H9 (cell line): ENCODE results near the gene DTNA. TPM values are rescaled to one million over a fixed set of nuclear protein-coding genes. Genes with fewer than 3 reads are reported as not detected.

Source experiments
- DNase-seq: peaks from one replicate; pipeline ENCODE4 v3.0.0-alpha.2; 2017
- H2AFZ ChIP-seq: one replicate; pipeline ENCODE4 v1.6.1; 2013; ENCODE audit warnings: mild to moderate bottlenecking, low read length, control low read depth, moderate library complexity
- H2AK5ac ChIP-seq: 2 replicates; pipeline ENCODE4 v1.6.1; 2013; ENCODE audit warnings: low read length, control low read depth, mixed read lengths; ENCODE audit not compliant: insufficient read length
- H2BK120ac ChIP-seq: one replicate; pipeline ENCODE4 v1.6.1; 2013; ENCODE audit warnings: low read depth, mild to moderate bottlenecking, low read length, control low read depth, inconsistent platforms; ENCODE audit not compliant: poor library complexity, severe bottlenecking
- H2BK12ac ChIP-seq: 2 replicates; pipeline ENCODE4 v1.6.1; 2013; ENCODE audit warnings: low read length, control low read depth, mixed read lengths, low read depth; ENCODE audit not compliant: insufficient read length
- H2BK15ac ChIP-seq: 2 replicates; pipeline ENCODE4 v1.6.1; 2013; ENCODE audit warnings: low read depth, low read length, control low read depth
- H2BK20ac ChIP-seq: one replicate; pipeline ENCODE4 v1.6.1; 2013; ENCODE audit warnings: low read depth, mild to moderate bottlenecking, low read length, control low read depth, inconsistent platforms; ENCODE audit not compliant: poor library complexity, severe bottlenecking
- H2BK5ac ChIP-seq: 2 replicates; pipeline ENCODE4 v1.6.1; 2013; ENCODE audit warnings: low read length, control low read depth, mixed read lengths; ENCODE audit not compliant: insufficient read length
- H3K14ac ChIP-seq: 2 replicates; pipeline ENCODE4 v1.6.1; 2013; ENCODE audit warnings: low read length, control low read depth; ENCODE audit not compliant: insufficient read depth
- H3K18ac ChIP-seq: 2 replicates; pipeline ENCODE4 v1.6.1; 2013; ENCODE audit warnings: low read depth, mild to moderate bottlenecking, mixed read lengths, low read length, control low read depth; ENCODE audit not compliant: insufficient read length
- H3K23ac ChIP-seq: 2 replicates; pipeline ENCODE4 v1.6.1; 2013; ENCODE audit warnings: low read length, control low read depth, mixed read lengths, low read depth; ENCODE audit not compliant: insufficient read length
- H3K23me2 ChIP-seq: 2 replicates; pipeline ENCODE4 v1.6.1; 2013; ENCODE audit warnings: low read depth, mild to moderate bottlenecking, mixed read lengths, low read length, control low read depth; ENCODE audit not compliant: insufficient read length, poor library complexity, severe bottlenecking
- H3K27ac ChIP-seq: 2 replicates; pipeline ENCODE4 v1.5.1; 2013; ENCODE audit warnings: low read length, control low read depth, mixed read lengths, low read depth; ENCODE audit not compliant: insufficient read length
- H3K27me3 ChIP-seq: 2 replicates; pipeline ENCODE4 v1.6.1; 2013; ENCODE audit warnings: low read length, control low read depth, inconsistent platforms; ENCODE audit not compliant: insufficient read depth
- H3K4ac ChIP-seq: 2 replicates; pipeline ENCODE4 v1.6.1; 2013; ENCODE audit warnings: low read depth, mild to moderate bottlenecking, control low read depth, inconsistent platforms, low read length, moderate library complexity
- H3K4me1 ChIP-seq: 2 replicates; pipeline ENCODE4 v1.6.1; 2013; ENCODE audit warnings: low read length, control low read depth, inconsistent platforms; ENCODE audit not compliant: insufficient read depth
- H3K4me2 ChIP-seq: 2 replicates; pipeline ENCODE4 v1.6.1; 2013; ENCODE audit warnings: low read length, control low read depth, mixed read lengths; ENCODE audit not compliant: insufficient read length, insufficient read depth
- H3K56ac ChIP-seq: 2 replicates; pipeline ENCODE4 v1.6.1; 2013; ENCODE audit warnings: low read depth, mild to moderate bottlenecking, mixed read lengths, low read length, control low read depth; ENCODE audit not compliant: insufficient read length
- H3K79me1 ChIP-seq: 2 replicates; pipeline ENCODE4 v1.6.1; 2013; ENCODE audit warnings: low read depth, mild to moderate bottlenecking, moderate library complexity, low read length, control low read depth, inconsistent platforms; ENCODE audit not compliant: insufficient read depth, poor library complexity, severe bottlenecking
- H3K79me2 ChIP-seq: 2 replicates; pipeline ENCODE4 v1.6.1; 2013; ENCODE audit warnings: low read length, control low read depth, inconsistent platforms; ENCODE audit not compliant: insufficient read depth
- H3K9ac ChIP-seq: 2 replicates; pipeline ENCODE4 v1.6.1; 2013; ENCODE audit warnings: low read length, control low read depth, mixed read lengths; ENCODE audit not compliant: insufficient read length; ENCODE audit errors: extremely low read depth
- H3K9me3 ChIP-seq: one replicate; pipeline ENCODE4 v1.6.1; 2013; ENCODE audit warnings: low read depth, low read length, inconsistent platforms; ENCODE audit not compliant: control insufficient read depth
- H3T11ph ChIP-seq: one replicate; pipeline ENCODE4 v1.6.1; 2013; ENCODE audit warnings: mild to moderate bottlenecking, low read length, control low read depth, inconsistent platforms
- H4K20me1 ChIP-seq: one replicate; pipeline ENCODE4 v1.6.1; 2013; ENCODE audit not compliant: control insufficient read depth, insufficient read length, insufficient read depth
- H4K5ac ChIP-seq: 2 replicates; pipeline ENCODE4 v1.6.1; 2013; ENCODE audit warnings: low read depth, mild to moderate bottlenecking, mixed read lengths, low read length, control low read depth; ENCODE audit not compliant: insufficient read length
- H4K8ac ChIP-seq: replicated peaks from 2 replicates; pipeline ENCODE4 v1.6.1; 2013; ENCODE audit warnings: low read length, control low read depth, mixed read lengths, low read depth; ENCODE audit not compliant: insufficient read length
- H4K91ac ChIP-seq: 2 replicates; pipeline ENCODE4 v1.6.1; 2013; ENCODE audit warnings: low read depth, mild to moderate bottlenecking, moderate library complexity, mixed read lengths, low read length, control low read depth; ENCODE audit not compliant: insufficient read length
- H3K27ac Mint-ChIP-seq, 3 experiments: 2 replicates in 2 of 3; 3 replicates in 1 of 3; pipeline ENCODE4 v1.8.0; 2020 to 2021; ENCODE audit warnings: mixed read lengths in 3 of 3, mild to moderate bottlenecking in 1 of 3, moderate library complexity in 1 of 3
- H3K27me3 Mint-ChIP-seq: 2 replicates; pipeline ENCODE4 v1.8.0; 2021; ENCODE audit warnings: low read depth, mild to moderate bottlenecking, moderate library complexity, mixed read lengths
- H3K36me3 Mint-ChIP-seq, 3 experiments: 2 replicates in 2 of 3; 3 replicates in 1 of 3; pipeline ENCODE4 v1.8.0; 2020 to 2021; ENCODE audit warnings: low read depth in 3 of 3, mixed read lengths in 3 of 3; ENCODE audit not compliant: insufficient read depth in 1 of 3
- H3K4me1 Mint-ChIP-seq, 2 experiments: 2 replicates each; pipeline ENCODE4 v1.8.0; 2020; ENCODE audit warnings: mixed read lengths in 2 of 2
- H3K4me3 Mint-ChIP-seq, 2 experiments: 2 replicates in 1 of 2; 3 replicates in 1 of 2; pipeline ENCODE4 v1.8.0; 2020 to 2021; ENCODE audit warnings: mild to moderate bottlenecking in 2 of 2, mixed read lengths in 2 of 2, moderate library complexity in 1 of 2
- H3K9me3 Mint-ChIP-seq, 2 experiments: 2 replicates in 1 of 2; 3 replicates in 1 of 2; pipeline ENCODE4 v1.8.0; 2020; ENCODE audit warnings: mild to moderate bottlenecking in 2 of 2, mixed read lengths in 2 of 2, moderate library complexity in 1 of 2
- CTCF ChIP-seq: fragments of 200-600 bp; sonication (generic); conservative IDR thresholded peaks from 3 replicates; pipeline ENCODE4 v1.8.0; 2021; ENCODE audit warnings: antibody characterized with exemption, mild to moderate bottlenecking
- WGBS: extraction: QIAGEN DNeasy Blood & Tissue Kit; methylation state at CpG from one replicate; pipeline ENCODE4 v1.1.7; 2013; ENCODE audit warnings: missing lambda C conversion rate, low lambda C conversion rate, mixed read lengths; ENCODE audit not compliant: insufficient read length; ENCODE audit errors: extremely low coverage; 5-methylcytosine and 5-hydroxymethylcytosine counted together
- total RNA-seq: library from RNA; stranded (reverse); gene quantifications from 2 replicates; pipeline ENCODE4 v1.2.1, GENCODE V29; 2021

The DTNA gene
- total RNA-seq, 1 experiment from 2014 or later = 25.5 TPM

GRCh38 chr18:34704074-34704473, 6.0 kb upstream of the DTNA start:
- H2AK5ac ChIP-seq = no peak overlapping the region
- H3T11ph ChIP-seq = no peak overlapping the region
- no peak overlapping the region for H3K27ac ChIP-seq
- TF ChIP-seq CTCF = no peak
- no peak overlapping the region for H3K18ac ChIP-seq
- no peak overlapping the region for H2BK120ac ChIP-seq
- Mint-ChIP-seq H3K36me3 (no peaks in the 10 kb centered on the region), H3K9me3 (no peaks in the 10 kb centered on the region), H3K27ac (peak overlapping the region in 1 of 3 experiments; percentile 10; a peak in 1 of 7 replicates), H3K4me1 (peaks cover 20 to 21% of the 10 kb centered on the region in 2 experiments), H3K27me3 (no peaks in the 10 kb centered on the region), H3K4me3 (no peak overlapping the region)
- H4K91ac ChIP-seq = no peak overlapping the region
- no CpG with 5 or more reads among the region's 1 CpG for WGBS
- no peak overlapping the region for H4K5ac ChIP-seq
- H3K56ac ChIP-seq = no peak overlapping the region
- no peak overlapping the region for H3K23ac ChIP-seq
- DNase-seq = no peak
- H4K20me1 ChIP-seq = no peaks in the 10 kb centered on the region
- H3K79me1 ChIP-seq = no peaks in the 10 kb centered on the region
- H3K4ac ChIP-seq = no peak overlapping the region
- no peaks in the 10 kb centered on the region for H3K27me3 ChIP-seq
- H3K9ac ChIP-seq = no peak overlapping the region
- no peaks in the 10 kb centered on the region; the same call in 1 of the 2 replicates for H3K79me2 ChIP-seq
- no peaks in the 10 kb centered on the region for H3K23me2 ChIP-seq
- H3K4me2 ChIP-seq = no peak overlapping the region
- H3K4me1 ChIP-seq = peaks cover 5% of the 10 kb centered on the region
- no peak overlapping the region for H2BK12ac ChIP-seq
- no peak overlapping the region for H2BK15ac ChIP-seq
- no peak overlapping the region for H2BK20ac ChIP-seq
- no peaks in the 10 kb centered on the region for H3K9me3 ChIP-seq
- no peak overlapping the region for H3K14ac ChIP-seq
- no peak overlapping the region for H2BK5ac ChIP-seq
- no peak overlapping the region for H4K8ac ChIP-seq
- no peak overlapping the region for H2AFZ ChIP-seq
